GM12878 (cell line): ENCODE data around the gene PPARD.

Experiments
- POLR2A ChIP-seq: IDR thresholded peaks from 2 replicates; pipeline ENCODE4 v1.6.1; 2011; ENCODE audit warnings: low read depth, mild to moderate bottlenecking, low read length
- REST ChIP-seq: IDR thresholded peaks from 2 replicates; pipeline ENCODE4 v1.6.1; 2012; ENCODE audit warnings: mild to moderate bottlenecking, low read depth, low read length

GRCh38 chr6:35376281-35376680, 33.9 kb downstream of the PPARD start:
- TF ChIP-seq REST: no peak
- no peak for TF ChIP-seq POLR2A
